ENCODE data around the gene PIGH. TPM values are rescaled to one million over a fixed set of nuclear protein-coding genes. Genes with fewer than 3 reads are reported as not detected.

PIGH gene
- total and polyA plus RNA-seq, 2 of the 13 experiments (the other 11 are each of a cell fraction or from before 2014, with no cell fraction given): 30.0 to 43.5 TPM

- TF ChIP-seq ZMAT3 (CRISPR knock-in tag; conservative IDR thresholded peaks at IDR 0.05) (no peak), POLR2G (IDR thresholded peaks at IDR 0.05; ENCODE audit: low read depth, low read length) (no peak), ZNF670 (CRISPR knock-in tag; IDR thresholded peaks at IDR 0.05; ENCODE audit: borderline replicate concordance) (no peak), ZNF34 (CRISPR knock-in tag; IDR thresholded peaks at IDR 0.05; ENCODE audit: borderline replicate concordance) (no peak), BRCA1 (CRISPR knock-in tag; IDR thresholded peaks at IDR 0.05) (no peak), AFF4 (CRISPR knock-in tag; IDR thresholded peaks at IDR 0.05) (no peak), ZNF703 (CRISPR knock-in tag; IDR thresholded peaks at IDR 0.05; ENCODE audit: borderline replicate concordance) (no peak), CEBPG (CRISPR knock-in tag; IDR thresholded peaks at IDR 0.05) (no peak), ZNF552 (CRISPR knock-in tag; IDR thresholded peaks at IDR 0.05; ENCODE audit: borderline replicate concordance) (no peak), RERE (CRISPR knock-in tag; IDR thresholded peaks at IDR 0.05; ENCODE audit: low read depth) (no peak), DDIT3 (CRISPR knock-in tag; IDR thresholded peaks at IDR 0.05) (no peak), CENPBD1 (CRISPR knock-in tag; IDR thresholded peaks at IDR 0.05; ENCODE audit: borderline replicate concordance, low read depth) (no peak), CTCF (CRISPR knock-in tag; IDR thresholded peaks at IDR 0.05) (peak; percentile 88), HOMEZ (CRISPR knock-in tag; IDR thresholded peaks at IDR 0.05; ENCODE audit: low read depth) (no peak)
These were observed 16.1 kb downstream of the PIGH start (continued) for GRCh38 chr14:67583711-67584644.

Measured in HepG2 (cell line).